Body of pancreas (tissue), 4 donors: ENCODE measurements around the gene BMP8B. TPM values are rescaled to one million over a fixed set of nuclear protein-coding genes. Genes with fewer than 3 reads are reported as not detected.

Experiments
- ATAC-seq: fragments of 150-250 bp; one replicate; pipeline ENCODE4 v1.9.1; 2016
- DNase-seq, 4 donors: peaks; one replicate each; pipeline ENCODE4 v3.0.0-alpha.2; 2019
- H3K27ac ChIP-seq, 4 donors: fragments of 200-600 bp; sonication (generic); 1 replicate in 3 of 4; 2 replicates in 1 of 4; pipeline versions ENCODE4 v1.5.1 to v1.6.1; 2016 to 2019; ENCODE audit warnings: mild to moderate bottlenecking in 1 of 4, mixed read lengths in 1 of 4, moderate library complexity in 1 of 4
- H3K27me3 ChIP-seq, 2 donors: fragments of 200-600 bp; sonication (generic); one replicate each; pipeline ENCODE4 v1.6.0; 2016; ENCODE audit warnings: mild to moderate bottlenecking in 1 of 2
- H3K36me3 ChIP-seq, 2 donors: fragments of 200-600 bp; sonication (generic); replicated peaks in 1 of 2; 2 replicates each; pipeline ENCODE4 v1.5.1; 2016; ENCODE audit warnings: low read depth in 2 of 2; ENCODE audit not compliant: insufficient read depth in 1 of 2
- H3K4me1 ChIP-seq: fragments of 200-600 bp; sonication (generic); one replicate; pipeline ENCODE4 v1.6.0; 2016
- H3K4me3 ChIP-seq, 2 donors: fragments of 200-600 bp; sonication (generic); 1 replicate in 1 of 2; 2 replicates in 1 of 2; pipeline ENCODE4 v1.5.1; 2016 to 2019
- H3K9me3 ChIP-seq, 3 donors: fragments of 200-600 bp; sonication (generic); 1 replicate in 2 of 3; 2 replicates in 1 of 3; pipeline ENCODE4 v1.5.1; 2016
- CTCF ChIP-seq, 7 experiments: fragments of 450-650 bp in 4 of 7; fragments of 200-600 bp in 3 of 7; sonication (generic) in 3 of 7; IDR thresholded peaks; one replicate each; pipeline ENCODE4 v1.5.1; 2016 to 2019; ENCODE audit warnings: antibody characterized with exemption in 7 of 7
- POLR2A ChIP-seq, 3 donors: fragments of 450-650 bp; IDR thresholded peaks; one replicate each; pipeline ENCODE4 v1.6.1; 2016; ENCODE audit warnings: antibody characterized with exemption in 3 of 3, mild to moderate bottlenecking in 2 of 3
- WGBS, 2 donors: methylation state at CpG; one replicate each; pipeline ENCODE4 v1.1.5; 2017; 5-methylcytosine and 5-hydroxymethylcytosine counted together
- intact Hi-C: fragments of 100-400 bp; cut with DNase I; formaldehyde crosslinking; loops from one replicate; pipeline ENCODE4 v1.15.1; 2023
- total RNA-seq, 2 donors: library from RNA; depleted of rRNA; stranded (reverse); fragments of >200 nt; gene quantifications; one replicate each; pipeline ENCODE4 v1.1.0, GENCODE V29; 2016

Gene BMP8B
- total RNA-seq, 2 donors from 2014 or later = 2.3 to 5.4 TPM

- H3K36me3 ChIP-seq = no peaks in the 10 kb centered on the region
- no peak overlapping the region for H3K27ac ChIP-seq
- ATAC-seq = no peak
- H3K4me1 ChIP-seq = peaks cover 8% of the 10 kb centered on the region
- no peak overlapping the region for H3K4me3 ChIP-seq
- no peaks in the 10 kb centered on the region for H3K27me3 ChIP-seq
- no peak for TF ChIP-seq CTCF (IDR thresholded peaks at IDR 0.05)
- TF ChIP-seq POLR2A (IDR thresholded peaks at IDR 0.05) = no peak
- intact Hi-C loops = no loop called here
- H3K9me3 ChIP-seq = no peaks in the 10 kb centered on the region
- DNase-seq = no peak
- 72 to 83% methylated on average over 14 of the region's 14 CpGs for WGBS, 2 donors
Measured at GRCh38 chr1:39727932-39728317, 60.7 kb downstream of the BMP8B start.

- no peaks in the 10 kb centered on the region for H3K9me3 ChIP-seq
- intact Hi-C loops = no loop called here
- no peak overlapping the region for H3K4me3 ChIP-seq
- H3K36me3 ChIP-seq = no peaks in the 10 kb centered on the region
- WGBS, 2 donors = 56 to 61% methylated on average over 10 of the region's 10 CpGs
- no peak overlapping the region for H3K27ac ChIP-seq
- peaks cover 3% of the 10 kb centered on the region for H3K4me1 ChIP-seq
- H3K27me3 ChIP-seq = no peaks in the 10 kb centered on the region
- TF ChIP-seq POLR2A (IDR thresholded peaks at IDR 0.05) (no peak), CTCF (IDR thresholded peaks at IDR 0.05) (no peak)
- DNase-seq (no peak), ATAC-seq (no peak)
Measured at GRCh38 chr1:39727221-39727931, 61.3 kb downstream of the BMP8B start.

GRCh38 chr1:39726600-39726999, 62.1 kb downstream of the BMP8B start:
- H3K9me3 ChIP-seq = no peaks in the 10 kb centered on the region
- no peak for ATAC-seq
- no peaks in the 10 kb centered on the region for H3K36me3 ChIP-seq
- no peak overlapping the region for H3K4me3 ChIP-seq
- TF ChIP-seq CTCF (IDR thresholded peaks at IDR 0.05) (no peak), POLR2A (IDR thresholded peaks at IDR 0.05) (no peak)
- WGBS, 2 donors = 88 to 93% methylated on average over 3 of the region's 3 CpGs
- no peak for DNase-seq
- no peaks in the 10 kb centered on the region for H3K27me3 ChIP-seq
- intact Hi-C loops = no loop called here
- H3K27ac ChIP-seq = no peak overlapping the region
- no peaks in the 10 kb centered on the region for H3K4me1 ChIP-seq

- no peak overlapping the region for H3K4me3 ChIP-seq
- no peaks in the 10 kb centered on the region for H3K4me1 ChIP-seq
- ATAC-seq (no peak), DNase-seq (no peak)
- intact Hi-C loops = no loop called here
- no peak for TF ChIP-seq POLR2A (IDR thresholded peaks at IDR 0.05)
- no peak for TF ChIP-seq CTCF (IDR thresholded peaks at IDR 0.05)
- H3K27me3 ChIP-seq = no peaks in the 10 kb centered on the region
- H3K9me3 ChIP-seq = no peaks in the 10 kb centered on the region
- WGBS, 2 donors = 20 to 44% methylated on average over 2 of the region's 2 CpGs
- no peak overlapping the region for H3K27ac ChIP-seq
- no peaks in the 10 kb centered on the region for H3K36me3 ChIP-seq
Measured at GRCh38 chr1:39722495-39722894, 66.2 kb downstream of the BMP8B start.

GRCh38 chr1:39721664-39722063, 67.0 kb downstream of the BMP8B start:
- H3K4me1 ChIP-seq = no peaks in the 10 kb centered on the region
- no peak overlapping the region for H3K4me3 ChIP-seq
- TF ChIP-seq CTCF (IDR thresholded peaks at IDR 0.05) (no peak), POLR2A (IDR thresholded peaks at IDR 0.05) (no peak)
- no peaks in the 10 kb centered on the region for H3K27me3 ChIP-seq
- intact Hi-C loops = no loop called here
- no peak overlapping the region for H3K27ac ChIP-seq
- H3K36me3 ChIP-seq = no peaks in the 10 kb centered on the region
- H3K9me3 ChIP-seq = no peaks in the 10 kb centered on the region
- ATAC-seq = no peak
- DNase-seq = no peak
